ENCODE measurements around the gene SETBP1.

SETBP1 gene

GRCh38 chr18:45066210-45066609 is 385.5 kb downstream of the SETBP1 start:
- TF ChIP-seq CTCF (IDR thresholded peaks at IDR 0.05; ENCODE audit: borderline replicate concordance, control extremely low read depth, extremely low read depth, insufficient read depth, missing control alignments), result no peak
- no peak for DNase-seq (ENCODE audit: low spot score)
- in situ Hi-C loops (cut with MboI; ENCODE audit: low sequenced_read_pairs, unreplicated experiment), result no loop called here

- DNase-seq (ENCODE audit: low spot score), result no peak
- TF ChIP-seq CTCF (IDR thresholded peaks at IDR 0.05; ENCODE audit: borderline replicate concordance, control extremely low read depth, extremely low read depth, insufficient read depth, missing control alignments), result no peak
- in situ Hi-C loops (cut with MboI; ENCODE audit: low sequenced_read_pairs, unreplicated experiment), result no loop called here
Measured at GRCh38 chr18:45066886-45067285, 386.2 kb downstream of the SETBP1 start.

- DNase-seq (ENCODE audit: low spot score), result no peak
- in situ Hi-C loops (cut with MboI; ENCODE audit: low sequenced_read_pairs, unreplicated experiment), result no loop called here
- no peak for TF ChIP-seq CTCF (IDR thresholded peaks at IDR 0.05; ENCODE audit: borderline replicate concordance, control extremely low read depth, extremely low read depth, insufficient read depth, missing control alignments)
Measured at GRCh38 chr18:45068400-45069094, 387.9 kb downstream of the SETBP1 start.

- DNase-seq (ENCODE audit: low spot score), result no peak
- no peak for TF ChIP-seq CTCF (IDR thresholded peaks at IDR 0.05; ENCODE audit: borderline replicate concordance, control extremely low read depth, extremely low read depth, insufficient read depth, missing control alignments)
- in situ Hi-C loops (cut with MboI; ENCODE audit: low sequenced_read_pairs, unreplicated experiment), result no loop called here
Measured at GRCh38 chr18:45069546-45069945, 388.9 kb downstream of the SETBP1 start.

- in situ Hi-C loops (cut with MboI; ENCODE audit: low sequenced_read_pairs, unreplicated experiment), result no loop called here
Measured at GRCh38 chr18:45071956-45072355, 391.3 kb downstream of the SETBP1 start.

GRCh38 chr18:45073556-45073955 is 392.9 kb downstream of the SETBP1 start:
- TF ChIP-seq CTCF (IDR thresholded peaks at IDR 0.05; ENCODE audit: borderline replicate concordance, control extremely low read depth, extremely low read depth, insufficient read depth, missing control alignments), result no peak
- in situ Hi-C loops (cut with MboI; ENCODE audit: low sequenced_read_pairs, unreplicated experiment), result no loop called here
- no peak for DNase-seq (ENCODE audit: low spot score)

More at GRCh38 chr18:45071956-45072355, 391.3 kb downstream of the SETBP1 start:
- no peak for DNase-seq (ENCODE audit: low spot score)
- no peak for TF ChIP-seq CTCF (IDR thresholded peaks at IDR 0.05; ENCODE audit: borderline replicate concordance, control extremely low read depth, extremely low read depth, insufficient read depth, missing control alignments)

Data from GM13976 (cell line).